Measurements from ENCODE around the gene ACTMAP. TPM values are rescaled to one million over a fixed set of nuclear protein-coding genes. Genes with fewer than 3 reads are reported as not detected.
A peak's percentile ranks its signal among the peaks of the same experiment; 100 is the strongest.

Gene ACTMAP
- polyA plus RNA-seq, 4 donors: 12.1 to 27.5 (median 18.0) TPM

DNA sequence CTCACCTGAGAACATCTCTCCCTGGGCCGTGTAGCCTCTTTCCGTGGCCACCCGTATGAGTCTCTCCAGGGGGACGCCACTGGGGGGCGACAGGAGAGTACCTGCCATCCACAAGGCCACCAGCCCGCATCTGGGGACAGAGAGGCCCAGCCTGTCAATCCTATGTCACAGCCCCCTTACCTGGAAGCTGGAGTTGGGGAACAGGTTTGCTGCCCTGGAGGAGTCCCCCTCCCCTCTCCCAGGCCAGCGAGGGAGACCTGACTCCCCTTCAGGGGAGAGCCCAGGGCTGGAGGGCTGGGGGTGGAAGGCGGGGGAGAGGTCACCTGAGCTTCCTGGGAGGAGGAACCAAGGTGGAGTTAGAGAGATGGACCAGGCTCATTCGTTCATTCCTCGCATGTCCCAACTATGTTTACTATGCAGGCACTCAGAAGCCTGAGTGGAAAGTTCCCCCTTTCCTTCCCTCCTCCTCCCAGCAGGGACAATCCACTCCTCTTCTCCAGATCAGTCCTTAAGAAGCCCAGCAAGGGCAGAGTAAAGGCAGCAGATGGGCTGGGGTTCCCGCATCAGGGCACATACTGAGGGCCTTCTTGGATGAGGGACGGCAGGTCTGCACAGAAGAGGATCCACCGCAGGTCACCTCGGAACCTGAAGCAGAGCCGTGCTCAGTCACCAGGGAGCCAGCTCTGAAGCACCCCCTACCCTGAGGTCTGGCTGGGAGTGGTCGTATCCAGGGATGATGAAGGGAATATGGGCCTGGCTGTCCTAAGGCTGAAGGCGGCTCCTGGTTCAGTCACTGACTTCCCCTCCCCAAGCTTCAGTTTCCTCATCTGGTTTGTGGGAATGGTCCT, 5.5 kb downstream of the ACTMAP start:
- Histone ChIP-seq H3K4me1 (ENCODE audit: control insufficient read depth in 3 of 3, insufficient read depth in 2 of 3, low read depth in 1 of 3, low read length in 2 of 3) (peaks cover 0 to 19% (median 2%) of the 10 kb centered on the region in 3 donors), H3K27me3 (ENCODE audit: control insufficient read depth in 3 of 3, insufficient read depth in 3 of 3, low read length in 3 of 3) (no peaks in the 10 kb centered on the region), H3K27ac (ENCODE audit: low read depth in 1 of 3, low read length in 2 of 3) (peak overlapping the region in 2 of 3 donors; percentile 4 to 36), H3K9me3 (ENCODE audit: control insufficient read depth in 2 of 2, insufficient read depth in 1 of 2, low read depth in 1 of 2, low read length in 1 of 2) (no peaks in the 10 kb centered on the region), H3K36me3 (ENCODE audit: control insufficient read depth in 3 of 3, insufficient read depth in 2 of 3, low read depth in 1 of 3, low read length in 3 of 3) (peaks cover 0 to 53% (median 5%) of the 10 kb centered on the region in 3 donors), H3K4me3 (ENCODE audit: low read depth in 1 of 3, low read length in 3 of 3) (no peak overlapping the region)
- DNase-seq (no peak), FAIRE-seq (no peak)
- WGBS, 3 donors: 71 to 84% (median 83%) methylated on average over 15 to 17 of the region's 17 CpGs

DNA sequence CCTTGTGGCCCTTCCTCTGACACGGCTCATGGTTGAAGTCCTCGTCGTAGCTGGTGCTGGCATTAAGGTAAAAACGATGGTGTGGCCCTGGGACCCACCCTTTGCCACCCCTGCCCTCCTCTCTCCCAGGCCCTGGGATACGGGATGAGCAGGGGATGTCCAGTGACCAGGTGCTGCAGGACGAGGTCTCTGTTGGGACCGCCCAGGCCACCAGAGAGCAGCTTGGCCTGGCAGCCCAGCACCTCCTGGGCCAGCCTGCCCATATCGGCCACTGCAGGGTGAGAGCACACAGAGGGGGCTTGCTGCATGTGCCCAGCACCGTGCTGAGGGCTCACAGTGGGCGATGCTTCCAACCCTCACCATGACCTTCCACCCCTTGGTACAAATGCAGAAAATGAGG, 6.4 kb downstream of the ACTMAP start:
- H3K9me3 ChIP-seq (ENCODE audit: control insufficient read depth in 2 of 2, insufficient read depth in 1 of 2, low read depth in 1 of 2, low read length in 1 of 2): no peaks in the 10 kb centered on the region
- H3K36me3 ChIP-seq (ENCODE audit: control insufficient read depth in 3 of 3, insufficient read depth in 2 of 3, low read depth in 1 of 3, low read length in 3 of 3): peaks cover 0 to 61% (median 5%) of the 10 kb centered on the region in 3 donors
- H3K27me3 ChIP-seq (ENCODE audit: control insufficient read depth in 3 of 3, insufficient read depth in 3 of 3, low read length in 3 of 3): no peaks in the 10 kb centered on the region
- no peak overlapping the region for H3K4me3 ChIP-seq (ENCODE audit: low read depth in 1 of 3, low read length in 3 of 3)
- FAIRE-seq (no peak), DNase-seq (no peak)
- H3K4me1 ChIP-seq (ENCODE audit: control insufficient read depth in 3 of 3, insufficient read depth in 2 of 3, low read depth in 1 of 3, low read length in 2 of 3): peaks cover 0 to 11% (median 0%) of the 10 kb centered on the region in 3 donors
- H3K27ac ChIP-seq (ENCODE audit: low read depth in 1 of 3, low read length in 2 of 3): no peak overlapping the region
- WGBS, 3 donors: 92 to 94% (median 92%) methylated on average over 10 of the region's 10 CpGs

DNA sequence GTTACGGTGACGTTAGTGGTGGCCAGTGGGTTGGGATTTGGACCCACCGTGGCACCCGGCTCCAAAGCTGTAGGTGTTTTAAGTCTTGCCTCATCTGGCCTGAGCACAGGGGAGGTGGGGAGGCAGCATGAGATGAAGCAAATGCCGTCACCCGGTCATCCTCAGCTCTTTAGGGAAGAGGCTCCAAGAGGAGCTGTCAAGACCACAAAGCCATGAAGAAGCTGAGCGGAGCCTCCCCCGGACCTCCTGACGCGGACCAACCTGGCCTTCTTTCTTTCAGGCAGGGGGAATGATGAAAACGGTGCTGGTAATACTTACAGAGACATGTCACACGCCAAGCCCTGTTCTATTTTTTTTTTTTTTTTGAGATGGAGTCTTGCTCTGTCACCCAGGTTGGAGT, 7.4 kb downstream of the ACTMAP start:
- FAIRE-seq (no peak), DNase-seq (no peak)
- peaks cover 0 to 11% (median 0%) of the 10 kb centered on the region in 3 donors for H3K4me1 ChIP-seq (ENCODE audit: control insufficient read depth in 3 of 3, insufficient read depth in 2 of 3, low read depth in 1 of 3, low read length in 2 of 3)
- H3K27ac ChIP-seq (ENCODE audit: low read depth in 1 of 3, low read length in 2 of 3): no peak overlapping the region
- peaks cover 0 to 66% (median 5%) of the 10 kb centered on the region in 3 donors for H3K36me3 ChIP-seq (ENCODE audit: control insufficient read depth in 3 of 3, insufficient read depth in 2 of 3, low read depth in 1 of 3, low read length in 3 of 3)
- H3K9me3 ChIP-seq (ENCODE audit: control insufficient read depth in 2 of 2, insufficient read depth in 1 of 2, low read depth in 1 of 2, low read length in 1 of 2): no peaks in the 10 kb centered on the region
- no peak overlapping the region for H3K4me3 ChIP-seq (ENCODE audit: low read depth in 1 of 3, low read length in 3 of 3)
- no peaks in the 10 kb centered on the region for H3K27me3 ChIP-seq (ENCODE audit: control insufficient read depth in 3 of 3, insufficient read depth in 3 of 3, low read length in 3 of 3)
- 86 to 93% (median 91%) methylated on average over 12 of the region's 12 CpGs for WGBS, 3 donors

DNA sequence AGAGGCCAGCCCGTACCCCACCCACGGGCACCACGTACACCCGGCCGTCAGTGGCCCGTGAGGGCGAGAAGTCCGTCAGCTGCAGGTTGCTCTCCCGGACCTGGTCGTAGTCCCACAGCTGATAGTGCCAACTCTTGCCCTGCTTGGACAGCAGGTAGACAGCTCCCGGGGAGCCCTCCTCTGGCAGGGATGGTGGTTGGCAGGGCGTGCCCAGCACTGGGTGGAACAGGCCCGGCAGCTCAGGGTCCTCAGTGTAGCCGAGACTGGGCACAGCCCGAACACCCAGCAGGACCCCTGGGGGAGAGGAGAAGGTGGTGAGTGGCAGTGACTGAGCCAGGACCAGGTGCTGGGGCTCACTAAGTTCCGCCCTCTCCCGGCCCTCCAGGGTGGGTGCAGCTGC, 7.8 kb downstream of the ACTMAP start:
- DNase-seq: peak in 1 of 2 donors; percentile 60
- Histone ChIP-seq H3K4me1 (ENCODE audit: control insufficient read depth in 3 of 3, insufficient read depth in 2 of 3, low read depth in 1 of 3, low read length in 2 of 3) (peaks cover 0 to 11% (median 0%) of the 10 kb centered on the region in 3 donors), H3K27me3 (ENCODE audit: control insufficient read depth in 3 of 3, insufficient read depth in 3 of 3, low read length in 3 of 3) (no peaks in the 10 kb centered on the region), H3K9me3 (ENCODE audit: control insufficient read depth in 2 of 2, insufficient read depth in 1 of 2, low read depth in 1 of 2, low read length in 1 of 2) (no peaks in the 10 kb centered on the region), H3K4me3 (ENCODE audit: low read depth in 1 of 3, low read length in 3 of 3) (no peak overlapping the region), H3K27ac (ENCODE audit: low read depth in 1 of 3, low read length in 2 of 3) (no peak overlapping the region), H3K36me3 (ENCODE audit: control insufficient read depth in 3 of 3, insufficient read depth in 2 of 3, low read depth in 1 of 3, low read length in 3 of 3) (peaks cover 0 to 68% (median 6%) of the 10 kb centered on the region in 3 donors)
- FAIRE-seq: no peak
- WGBS, 3 donors: 30 to 71% (median 43%) methylated on average over 17 of the region's 17 CpGs

DNA sequence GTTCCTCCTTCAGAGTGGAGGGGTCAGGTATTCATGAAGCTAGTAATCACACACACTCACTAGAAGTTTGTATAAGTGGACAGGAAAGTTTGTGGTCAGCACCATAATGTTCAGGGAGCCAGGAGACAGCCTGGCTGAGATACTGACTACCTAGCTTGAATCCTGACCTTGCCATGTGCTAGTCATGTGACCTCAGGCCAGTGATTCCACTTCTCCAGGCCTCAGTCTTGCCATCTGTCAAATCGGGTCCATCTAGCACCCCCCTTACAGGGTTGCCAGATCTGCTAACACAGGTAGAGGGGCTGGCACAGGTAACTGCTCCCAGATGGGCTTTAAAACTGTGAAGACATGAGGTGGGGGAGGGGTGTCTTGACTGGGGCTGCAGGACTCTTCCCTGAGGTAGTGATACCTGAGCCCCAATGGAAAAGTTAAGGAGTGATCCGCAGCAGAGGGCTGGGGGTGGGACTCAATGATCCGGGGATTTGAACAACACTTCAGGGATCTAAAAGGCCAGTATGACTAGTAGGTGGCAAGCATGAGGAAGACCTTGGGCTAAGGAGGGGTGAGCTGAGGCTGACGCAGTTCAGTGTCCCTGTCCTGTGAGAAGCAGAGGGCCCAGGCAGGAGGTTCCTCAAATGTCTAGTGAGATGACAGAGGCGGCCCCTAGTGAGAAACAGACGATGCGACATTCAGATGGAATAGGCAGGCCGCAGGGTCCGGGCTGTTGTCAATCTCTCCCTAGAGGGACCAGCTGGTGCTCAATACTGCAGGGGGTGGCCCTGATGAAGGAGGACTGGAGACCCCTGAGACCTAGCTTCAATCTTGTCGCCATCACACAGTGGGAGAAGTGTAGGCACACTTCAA, 8.5 kb downstream of the ACTMAP start:
- Histone ChIP-seq H3K4me3 (ENCODE audit: low read depth in 1 of 3, low read length in 3 of 3) (no peak overlapping the region), H3K27me3 (ENCODE audit: control insufficient read depth in 3 of 3, insufficient read depth in 3 of 3, low read length in 3 of 3) (no peaks in the 10 kb centered on the region), H3K27ac (ENCODE audit: low read depth in 1 of 3, low read length in 2 of 3) (peak overlapping the region in 2 of 3 donors; percentile 6 to 8), H3K4me1 (ENCODE audit: control insufficient read depth in 3 of 3, insufficient read depth in 2 of 3, low read depth in 1 of 3, low read length in 2 of 3) (peaks cover 0 to 11% (median 0%) of the 10 kb centered on the region in 3 donors), H3K36me3 (ENCODE audit: control insufficient read depth in 3 of 3, insufficient read depth in 2 of 3, low read depth in 1 of 3, low read length in 3 of 3) (peaks cover 0 to 73% (median 9%) of the 10 kb centered on the region in 3 donors), H3K9me3 (ENCODE audit: control insufficient read depth in 2 of 2, insufficient read depth in 1 of 2, low read depth in 1 of 2, low read length in 1 of 2) (no peaks in the 10 kb centered on the region)
- DNase-seq (no peak), FAIRE-seq (no peak)
- 82 to 90% (median 86%) methylated on average over 10 of the region's 10 CpGs for WGBS, 3 donors

DNA sequence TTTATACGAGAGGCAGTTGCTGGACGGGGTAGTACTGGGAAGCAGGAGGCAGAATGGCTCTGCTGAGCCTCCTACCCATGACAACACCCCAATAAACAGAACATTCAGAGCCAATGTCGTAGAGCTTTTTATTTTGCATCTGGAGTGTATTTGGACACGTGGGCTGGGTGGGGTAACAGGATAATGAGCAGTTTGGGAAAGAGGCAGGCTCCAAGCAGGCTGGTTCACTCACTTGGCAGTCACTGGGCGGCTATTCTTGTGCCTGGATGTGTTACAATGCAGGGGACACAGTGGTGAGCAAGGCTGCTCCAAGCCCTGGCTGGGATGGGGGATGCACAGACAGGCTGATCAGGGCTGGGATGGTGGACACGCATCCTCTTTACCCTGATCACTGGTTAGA, 9.5 kb downstream of the ACTMAP start:
- 67 to 76% (median 72%) methylated on average over 6 of the region's 6 CpGs for WGBS, 3 donors
- Histone ChIP-seq H3K36me3 (ENCODE audit: control insufficient read depth in 3 of 3, insufficient read depth in 2 of 3, low read depth in 1 of 3, low read length in 3 of 3) (peaks cover 0 to 84% (median 9%) of the 10 kb centered on the region in 3 donors), H3K27ac (ENCODE audit: low read depth in 1 of 3, low read length in 2 of 3) (peak overlapping the region in 2 of 3 donors; percentile 2 to 33), H3K4me1 (ENCODE audit: control insufficient read depth in 3 of 3, insufficient read depth in 2 of 3, low read depth in 1 of 3, low read length in 2 of 3) (peaks cover 0 to 12% (median 0%) of the 10 kb centered on the region in 3 donors), H3K27me3 (ENCODE audit: control insufficient read depth in 3 of 3, insufficient read depth in 3 of 3, low read length in 3 of 3) (no peaks in the 10 kb centered on the region), H3K9me3 (ENCODE audit: control insufficient read depth in 2 of 2, insufficient read depth in 1 of 2, low read depth in 1 of 2, low read length in 1 of 2) (no peaks in the 10 kb centered on the region), H3K4me3 (ENCODE audit: low read depth in 1 of 3, low read length in 3 of 3) (no peak overlapping the region)
- DNase-seq: no peak
- no peak for FAIRE-seq

DNA sequence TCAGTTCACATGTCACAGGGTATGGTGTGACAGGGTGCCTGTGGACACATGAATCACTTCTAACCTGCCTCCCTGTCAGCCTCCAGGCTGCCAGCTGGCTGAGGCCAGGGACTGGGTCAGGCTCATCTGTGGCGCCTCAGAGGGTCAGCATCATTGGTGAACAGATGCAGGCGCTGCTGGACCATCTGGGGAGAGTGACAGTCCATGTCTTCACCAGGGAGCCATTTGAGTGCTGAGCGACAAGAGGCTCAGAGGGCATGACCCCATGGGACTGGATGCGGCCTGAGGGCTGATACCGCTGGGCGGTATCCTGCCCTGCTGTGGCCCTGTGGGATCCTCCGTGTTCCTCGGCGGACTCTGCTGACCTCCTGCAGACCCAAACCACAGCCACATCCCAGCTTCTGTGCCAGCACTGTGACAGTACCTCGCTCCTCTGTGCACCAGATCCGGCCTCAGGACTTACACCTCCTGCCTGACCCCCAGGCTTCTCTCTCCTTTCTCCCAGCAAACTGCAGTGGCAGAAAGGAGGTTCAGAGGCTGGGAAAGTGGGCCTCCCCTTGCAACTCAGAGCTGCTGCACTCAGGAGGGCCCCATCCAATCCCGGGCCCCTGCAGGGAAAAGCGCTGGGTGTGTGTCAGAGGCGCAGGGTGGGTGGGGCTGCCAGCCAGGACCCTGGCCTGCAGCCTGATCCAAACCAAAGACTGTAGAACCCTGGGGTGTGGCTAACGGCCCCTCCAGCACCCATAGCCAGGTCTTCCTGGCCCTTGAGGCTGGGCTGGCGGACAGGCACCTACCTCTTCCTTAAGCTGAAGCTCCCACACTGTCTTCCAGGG, 10.2 kb downstream of the ACTMAP start:
- 81 to 85% (median 82%) methylated on average over 16 of the region's 16 CpGs for WGBS, 3 donors
- Histone ChIP-seq H3K9me3 (ENCODE audit: control insufficient read depth in 2 of 2, insufficient read depth in 1 of 2, low read depth in 1 of 2, low read length in 1 of 2) (no peaks in the 10 kb centered on the region), H3K4me1 (ENCODE audit: control insufficient read depth in 3 of 3, insufficient read depth in 2 of 3, low read depth in 1 of 3, low read length in 2 of 3) (peaks cover 0 to 12% (median 0%) of the 10 kb centered on the region in 3 donors), H3K27me3 (ENCODE audit: control insufficient read depth in 3 of 3, insufficient read depth in 3 of 3, low read length in 3 of 3) (no peaks in the 10 kb centered on the region), H3K4me3 (ENCODE audit: low read depth in 1 of 3, low read length in 3 of 3) (no peak overlapping the region), H3K27ac (ENCODE audit: low read depth in 1 of 3, low read length in 2 of 3) (peak overlapping the region in 1 of 3 donors; percentile 33), H3K36me3 (ENCODE audit: control insufficient read depth in 3 of 3, insufficient read depth in 2 of 3, low read depth in 1 of 3, low read length in 3 of 3) (peaks cover 0 to 88% (median 9%) of the 10 kb centered on the region in 3 donors)
- DNase-seq (no peak), FAIRE-seq (no peak)

Measured in small intestine (tissue), 7 donors.